ENCODE results near the gene CCT7.

- TF ChIP-seq POLR2A (IDR thresholded peaks at IDR 0.05; ENCODE audit: low read depth, low read length) (no peak), POLR2AphosphoS5 (IDR thresholded peaks at IDR 0.05; ENCODE audit: low read depth, low read length) (no peak)
Observed at GRCh38 chr2:73279852-73280251, 45.7 kb downstream of the CCT7 start.

Measured in GM12892 (cell line).